HEK293 (cell line): ENCODE data around the gene ZG16.
A peak's percentile ranks its signal among the peaks of the same experiment; 100 is the strongest.

Source experiments
- CTCF ChIA-PET: fragments of 350-600 bp; formaldehyde crosslinking; extraction: SDS; loops from one replicate; lab custom pipeline; 2021; ENCODE audit warnings: antibody characterized with exemption; lab: Yijun Ruan, JAX
- POLR2A ChIA-PET: fragments of 300-600 bp; formaldehyde crosslinking; extraction: SDS; loops from one replicate; lab custom pipeline; 2020; ENCODE audit warnings: antibody characterized with exemption, inconsistent platforms; lab: Yijun Ruan, JAX
- H3K27ac ChIP-seq: fragments of 200-500 bp; sonication (Bioruptor generic); 2 replicates; pipeline ENCODE4 v1.5.1; 2014; ENCODE audit warnings: low read depth, low read length, control low read depth, inconsistent platforms; ENCODE audit errors: extremely low read depth
- H3K36me3 ChIP-seq, 2 experiments: fragments of 200-500 bp in 1 of 2; sonication (Bioruptor generic) in 1 of 2; 1 replicate in 1 of 2; 2 replicates in 1 of 2; pipeline ENCODE4 v1.5.1; 2014 to 2017; ENCODE audit warnings: inconsistent platforms in 2 of 2, low read length in 2 of 2; ENCODE audit not compliant: control insufficient read depth in 2 of 2, insufficient read depth in 1 of 2
- H3K4me1 ChIP-seq: fragments of 200-500 bp; sonication (Bioruptor generic); 2 replicates; pipeline ENCODE4 v1.5.1; 2014; ENCODE audit warnings: mild to moderate bottlenecking, low read length, inconsistent platforms; ENCODE audit not compliant: control insufficient read depth, insufficient read depth
- H3K4me3 ChIP-seq: 2 replicates; pipeline ENCODE4 v1.5.1; 2011; ENCODE audit warnings: low read depth, mild to moderate bottlenecking, control low read depth, low read length, moderate library complexity
- H3K9me3 ChIP-seq: fragments of 200-500 bp; sonication (Bioruptor generic); 2 replicates; pipeline ENCODE4 v1.5.1; 2014; ENCODE audit warnings: low read depth, low read length, inconsistent platforms; ENCODE audit not compliant: control insufficient read depth, insufficient read depth
- EGR2 ChIP-seq: fragments of 450-650 bp; formaldehyde crosslinking; IDR thresholded peaks from 2 replicates; pipeline ENCODE4 v1.5.1; 2016; ENCODE audit warnings: low read depth, missing biosample characterization, missing genetic modification characterization
- PRDM1 ChIP-seq: fragments of 450-650 bp; formaldehyde crosslinking; IDR thresholded peaks from 2 replicates; pipeline ENCODE4; 2016; ENCODE audit warnings: missing biosample characterization, missing genetic modification characterization
- PRDM10 ChIP-seq: fragments of 450-650 bp; formaldehyde crosslinking; IDR thresholded peaks from 2 replicates; pipeline ENCODE4 v1.5.1; 2016; ENCODE audit warnings: missing biosample characterization, missing genetic modification characterization
- PRDM4 ChIP-seq: fragments of 450-650 bp; formaldehyde crosslinking; IDR thresholded peaks from 2 replicates; pipeline ENCODE4 v1.5.1; 2017; ENCODE audit warnings: missing biosample characterization, missing genetic modification characterization
- REPIN1 ChIP-seq: fragments of 450-650 bp; formaldehyde crosslinking; IDR thresholded peaks from 2 replicates; pipeline ENCODE4 v1.5.1; 2017; ENCODE audit warnings: missing biosample characterization, missing genetic modification characterization, low read depth
- SETDB1 ChIP-seq: IDR thresholded peaks from one replicate; pipeline ENCODE4 v1.6.1; 2017; ENCODE audit warnings: mild to moderate bottlenecking, low read length, moderate library complexity, mixed read lengths; ENCODE audit not compliant: insufficient read length
- ZBTB17 ChIP-seq: fragments of 450-650 bp; formaldehyde crosslinking; IDR thresholded peaks from 2 replicates; pipeline ENCODE4 v1.5.1; 2016; ENCODE audit warnings: missing biosample characterization, missing genetic modification characterization
- ZBTB48 ChIP-seq: fragments of 450-650 bp; formaldehyde crosslinking; IDR thresholded peaks from 2 replicates; pipeline ENCODE4 v1.5.1; 2016; ENCODE audit warnings: missing biosample characterization, missing genetic modification characterization
- ZBTB6 ChIP-seq: fragments of 450-650 bp; formaldehyde crosslinking; IDR thresholded peaks from 2 replicates; pipeline ENCODE4 v1.5.1; 2017; ENCODE audit warnings: missing biosample characterization, missing genetic modification characterization
- ZBTB7A ChIP-seq: fragments of 450-650 bp; formaldehyde crosslinking; IDR thresholded peaks from 2 replicates; pipeline ENCODE4 v1.5.1; 2016; ENCODE audit warnings: low read depth, missing biosample characterization, missing genetic modification characterization
- ZIC2 ChIP-seq: fragments of 450-650 bp; formaldehyde crosslinking; IDR thresholded peaks from 2 replicates; pipeline ENCODE4 v1.5.1; 2016; ENCODE audit warnings: missing biosample characterization, missing genetic modification characterization
- ZNF157 ChIP-seq: fragments of 450-650 bp; formaldehyde crosslinking; IDR thresholded peaks from 2 replicates; pipeline ENCODE4 v1.5.1; 2016; ENCODE audit warnings: missing biosample characterization, missing genetic modification characterization
- ZNF398 ChIP-seq: fragments of 450-650 bp; formaldehyde crosslinking; IDR thresholded peaks from 2 replicates; pipeline ENCODE4 v1.5.1; 2017; ENCODE audit warnings: missing biosample characterization, missing genetic modification characterization
- ZNF48 ChIP-seq: fragments of 450-650 bp; formaldehyde crosslinking; IDR thresholded peaks from 2 replicates; pipeline ENCODE4 v1.5.1; 2016; ENCODE audit warnings: missing biosample characterization, missing genetic modification characterization
- ZNF596 ChIP-seq: fragments of 450-650 bp; IDR thresholded peaks from 2 replicates; pipeline ENCODE4 v1.5.0; 2018; ENCODE audit warnings: missing biosample characterization, mild to moderate bottlenecking, missing genetic modification characterization, moderate library complexity
- ZNF623 ChIP-seq: fragments of 450-650 bp; formaldehyde crosslinking; IDR thresholded peaks from 2 replicates; pipeline ENCODE4 v1.5.1; 2016; ENCODE audit warnings: missing biosample characterization, missing genetic modification characterization
- ZNF660 ChIP-seq: fragments of 450-650 bp; IDR thresholded peaks from 2 replicates; pipeline ENCODE4 v1.5.1; 2018; ENCODE audit warnings: missing biosample characterization, mild to moderate bottlenecking, missing genetic modification characterization
- ZNF76 ChIP-seq: fragments of 450-650 bp; formaldehyde crosslinking; IDR thresholded peaks from 2 replicates; pipeline ENCODE4; 2016; ENCODE audit warnings: low read depth, missing biosample characterization, missing genetic modification characterization, borderline replicate concordance
- ZNF777 ChIP-seq: fragments of 450-650 bp; formaldehyde crosslinking; IDR thresholded peaks from 2 replicates; pipeline ENCODE4 v1.5.1; 2017; ENCODE audit warnings: missing biosample characterization, missing genetic modification characterization, borderline replicate concordance
- ZNF830 ChIP-seq: fragments of 450-650 bp; IDR thresholded peaks from 2 replicates; pipeline ENCODE4 v1.5.0; 2018; ENCODE audit warnings: missing biosample characterization, missing genetic modification characterization, low read depth, mild to moderate bottlenecking, moderate library complexity
- ZNF837 ChIP-seq: fragments of 450-650 bp; formaldehyde crosslinking; IDR thresholded peaks from 2 replicates; pipeline ENCODE4 v1.5.1; 2016; ENCODE audit warnings: missing biosample characterization, missing genetic modification characterization
- ZNF843 ChIP-seq: fragments of 450-650 bp; formaldehyde crosslinking; IDR thresholded peaks from 2 replicates; pipeline ENCODE4 v1.5.1; 2016; ENCODE audit warnings: missing biosample characterization, missing genetic modification characterization
- TF ChIP-seq, protein P1 (sequence below): fragments of 450-650 bp; IDR thresholded peaks from 2 replicates; pipeline ENCODE4 v1.5.1; 2018; ENCODE audit warnings: missing biosample characterization, missing genetic modification characterization
- TF ChIP-seq, protein P2 (sequence below): fragments of 450-650 bp; formaldehyde crosslinking; IDR thresholded peaks from 2 replicates; pipeline ENCODE4 v1.5.1; 2016; ENCODE audit warnings: missing biosample characterization, missing genetic modification characterization

ZG16 gene

DNA sequence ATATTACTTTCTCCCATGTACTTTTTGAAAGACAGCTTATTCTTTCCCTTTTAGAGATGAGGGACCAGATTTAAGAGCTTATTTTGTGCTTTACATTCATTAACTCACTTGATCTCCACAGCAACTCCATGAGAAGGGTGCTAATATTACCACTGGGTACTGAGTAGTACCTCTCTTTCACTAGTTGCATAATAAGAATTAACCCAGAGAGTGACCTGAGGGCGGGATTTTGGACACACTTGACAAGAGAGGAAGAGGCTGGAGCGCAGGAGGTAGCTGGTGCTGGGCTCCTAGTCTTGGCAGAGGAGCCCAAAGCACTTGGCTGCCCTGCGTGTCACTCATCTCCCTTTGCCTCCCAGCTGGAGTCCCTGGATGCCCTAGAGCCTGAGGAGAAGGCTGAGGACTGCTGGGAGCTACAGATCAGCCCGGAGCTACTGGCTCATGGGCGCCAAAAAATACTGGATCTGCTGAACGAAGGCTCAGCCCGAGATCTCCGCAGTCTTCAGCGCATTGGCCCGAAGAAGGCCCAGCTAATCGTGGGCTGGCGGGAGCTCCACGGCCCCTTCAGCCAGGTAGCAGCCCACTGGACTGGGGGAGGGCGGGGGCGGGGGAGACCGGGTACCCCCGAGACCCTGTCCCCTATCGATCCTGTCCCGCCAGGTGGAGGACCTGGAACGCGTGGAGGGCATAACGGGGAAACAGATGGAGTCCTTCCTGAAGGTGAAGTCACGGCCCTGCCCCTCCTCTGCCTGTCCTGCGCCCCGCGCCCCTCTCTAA lies 26.6 kb downstream of the ZG16 start:
- Histone ChIP-seq H3K9me3 (no peaks in the 10 kb centered on the region), H3K36me3 (peaks cover 9 to 67% of the 10 kb centered on the region in 2 experiments; a peak in 2 of 3 replicates), H3K4me1 (peaks cover 11% of the 10 kb centered on the region), H3K4me3 (peak overlapping the region; percentile 53), H3K27ac (peak overlapping the region; percentile 100)
- ChIA-PET CTCF (interaction anchor here (0.6 to 3.4 kb wide), 8 partner anchors 11 to 1181 kb away, joined by 3 to 28 read pairs (median 4); partner anchors contain the start of genes HSD3B7, KIF22 and PAGR1), POLR2A (interaction anchor here (0.6 to 2.5 kb wide), 18 partner anchors 9 to 1242 kb away, joined by 3 to 18 read pairs (median 3); partner anchors contain the start of genes ALDOA, KIF22, PAGR1 and STX4)
- TF ChIP-seq ZNF837: 0 out of 2 replicates have a peak, but pooled peaks have one; percentile 38
- TF ChIP-seq PRDM10: peak; percentile 93
- TF ChIP-seq ZNF596 (tag by site-specific recombination): no peak
- TF ChIP-seq, protein P1, sequence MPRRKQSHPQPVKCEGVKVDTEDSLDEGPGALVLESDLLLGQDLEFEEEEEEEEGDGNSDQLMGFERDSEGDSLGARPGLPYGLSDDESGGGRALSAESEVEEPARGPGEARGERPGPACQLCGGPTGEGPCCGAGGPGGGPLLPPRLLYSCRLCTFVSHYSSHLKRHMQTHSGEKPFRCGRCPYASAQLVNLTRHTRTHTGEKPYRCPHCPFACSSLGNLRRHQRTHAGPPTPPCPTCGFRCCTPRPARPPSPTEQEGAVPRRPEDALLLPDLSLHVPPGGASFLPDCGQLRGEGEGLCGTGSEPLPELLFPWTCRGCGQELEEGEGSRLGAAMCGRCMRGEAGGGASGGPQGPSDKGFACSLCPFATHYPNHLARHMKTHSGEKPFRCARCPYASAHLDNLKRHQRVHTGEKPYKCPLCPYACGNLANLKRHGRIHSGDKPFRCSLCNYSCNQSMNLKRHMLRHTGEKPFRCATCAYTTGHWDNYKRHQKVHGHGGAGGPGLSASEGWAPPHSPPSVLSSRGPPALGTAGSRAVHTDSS (tag by site-specific recombination): peak; percentile 40; the same call in 1 of the 2 replicates
- peak; percentile 57; the same call in 1 of the 2 replicates for TF ChIP-seq ZBTB17
- 0 out of 2 replicates have a peak, but pooled peaks have one; percentile 20 for TF ChIP-seq ZNF623
- TF ChIP-seq ZBTB7A (tag by site-specific recombination): peak; percentile 80
- 0 out of 2 replicates have a peak, but pooled peaks have one; percentile 42 for TF ChIP-seq ZNF777
- TF ChIP-seq ZIC2 (tag by site-specific recombination): peak; percentile 83
- TF ChIP-seq, protein P2, sequence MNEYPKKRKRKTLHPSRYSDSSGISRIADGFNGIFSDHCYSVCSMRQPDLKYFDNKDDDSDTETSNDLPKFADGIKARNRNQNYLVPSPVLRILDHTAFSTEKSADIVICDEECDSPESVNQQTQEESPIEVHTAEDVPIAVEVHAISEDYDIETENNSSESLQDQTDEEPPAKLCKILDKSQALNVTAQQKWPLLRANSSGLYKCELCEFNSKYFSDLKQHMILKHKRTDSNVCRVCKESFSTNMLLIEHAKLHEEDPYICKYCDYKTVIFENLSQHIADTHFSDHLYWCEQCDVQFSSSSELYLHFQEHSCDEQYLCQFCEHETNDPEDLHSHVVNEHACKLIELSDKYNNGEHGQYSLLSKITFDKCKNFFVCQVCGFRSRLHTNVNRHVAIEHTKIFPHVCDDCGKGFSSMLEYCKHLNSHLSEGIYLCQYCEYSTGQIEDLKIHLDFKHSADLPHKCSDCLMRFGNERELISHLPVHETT (tag by site-specific recombination): no peak
- 0 out of 2 replicates have a peak, but pooled peaks have one; percentile 34 for TF ChIP-seq REPIN1
- peak; percentile 6; the same call in 1 of the 2 replicates for TF ChIP-seq ZNF660 (tag by site-specific recombination)
- no peak for TF ChIP-seq ZNF830 (tag by site-specific recombination)
- no peak for TF ChIP-seq ZNF843 (tag by site-specific recombination)
- peak; percentile 80 for TF ChIP-seq ZBTB48
- peak; percentile 78; the same call in 1 of the 2 replicates for TF ChIP-seq ZNF76 (tag by site-specific recombination)
- TF ChIP-seq ZNF398 (tag by site-specific recombination): no peak
- TF ChIP-seq ZNF48 (tag by site-specific recombination): no peak
- no peak for TF ChIP-seq SETDB1
- 0 out of 2 replicates have a peak, but pooled peaks have one; percentile 14 for TF ChIP-seq ZNF157
- TF ChIP-seq EGR2 (tag by site-specific recombination): no peak
- peak; percentile 75 for TF ChIP-seq ZBTB6
- TF ChIP-seq PRDM1 (tag by site-specific recombination): peak; percentile 80
- no peak for TF ChIP-seq PRDM4
